GM23248 (cell line): Measurements from ENCODE around the gene ANKRD28. TPM values are rescaled to one million over a fixed set of nuclear protein-coding genes. Genes with fewer than 3 reads are reported as not detected.

Experiments
- DNase-seq: peaks from one replicate; pipeline ENCODE4 v3.0.0-alpha.2; 2015
- H2AFZ ChIP-seq: fragments of 200-600 bp; sonication (generic); 2 replicates; pipeline ENCODE4 v1.6.1; 2016; ENCODE audit warnings: antibody characterized with exemption
- H3F3A ChIP-seq: fragments of 200-600 bp; sonication (generic); 2 replicates; pipeline ENCODE4 v1.6.1; 2016; ENCODE audit warnings: mild to moderate bottlenecking, antibody characterized with exemption, mixed run types; ENCODE audit not compliant: insufficient read depth
- H3K27ac ChIP-seq: fragments of 200-600 bp; sonication (generic); 2 replicates; pipeline ENCODE4 v1.5.1; 2016; ENCODE audit warnings: mild to moderate bottlenecking
- H3K27me3 ChIP-seq: fragments of 200-600 bp; sonication (generic); replicated peaks from 2 replicates; pipeline ENCODE4 v1.6.1; 2016; ENCODE audit warnings: mild to moderate bottlenecking; ENCODE audit not compliant: insufficient read depth
- H3K36me3 ChIP-seq: fragments of 200-600 bp; sonication (generic); 2 replicates; pipeline ENCODE4 v1.6.1; 2016; ENCODE audit warnings: low read depth, mild to moderate bottlenecking
- H3K4me1 ChIP-seq: fragments of 200-600 bp; sonication (generic); 2 replicates; pipeline ENCODE4 v1.6.1; 2016; ENCODE audit warnings: mild to moderate bottlenecking; ENCODE audit not compliant: insufficient read depth
- H3K4me2 ChIP-seq: fragments of 200-600 bp; sonication (generic); one replicate; pipeline ENCODE4 v1.6.1; 2016; ENCODE audit warnings: mild to moderate bottlenecking; ENCODE audit not compliant: unreplicated experiment
- H3K4me3 ChIP-seq: fragments of 200-600 bp; sonication (generic); 2 replicates; pipeline ENCODE4 v1.5.1; 2016; ENCODE audit warnings: mild to moderate bottlenecking
- H3K79me2 ChIP-seq: fragments of 200-600 bp; sonication (generic); 2 replicates; pipeline ENCODE4 v1.6.1; 2016; ENCODE audit warnings: mild to moderate bottlenecking; ENCODE audit not compliant: insufficient read depth
- H3K9ac ChIP-seq: fragments of 200-600 bp; sonication (generic); 2 replicates; pipeline ENCODE4 v1.6.1; 2016; ENCODE audit warnings: mild to moderate bottlenecking
- H3K9me2 ChIP-seq: fragments of 200-600 bp; sonication (generic); 2 replicates; pipeline ENCODE4 v1.6.1; 2016; ENCODE audit warnings: mixed run types, mild to moderate bottlenecking, moderate library complexity; ENCODE audit not compliant: insufficient read depth
- H3K9me3 ChIP-seq: fragments of 200-600 bp; sonication (generic); one replicate; pipeline ENCODE4 v1.6.1; 2017; ENCODE audit warnings: low read depth
- H4K20me1 ChIP-seq: fragments of 200-600 bp; sonication (generic); 2 replicates; pipeline ENCODE4 v1.6.0; 2016; ENCODE audit not compliant: insufficient read depth
- EZH2 ChIP-seq: fragments of 200-600 bp; sonication (generic); IDR thresholded peaks from 2 replicates; pipeline ENCODE4 v1.6.1; 2018; ENCODE audit warnings: antibody characterized with exemption, mild to moderate bottlenecking; ENCODE audit not compliant: insufficient read depth, poor library complexity, severe bottlenecking
- EZH2phosphoT487 ChIP-seq: fragments of 200-600 bp; sonication (generic); IDR thresholded peaks from 2 replicates; pipeline ENCODE4 v1.6.1; 2018; ENCODE audit warnings: antibody characterized with exemption, moderate library complexity, mild to moderate bottlenecking, low read depth; ENCODE audit not compliant: insufficient read depth
- WGBS, 2 experiments: methylation state at CpG; one replicate each; pipeline ENCODE4 v1.1.6; 2015 to 2017; ENCODE audit warnings: low lambda C conversion rate in 2 of 2, low coverage in 1 of 2; ENCODE audit errors: missing lambda C conversion rate in 2 of 2; 5-methylcytosine and 5-hydroxymethylcytosine counted together
- in situ Hi-C: fragments of 300-500 bp; cut with MboI; formaldehyde crosslinking; loops from 2 replicates; pipeline ENCODE4 v1.15.0; 2020
- polyA plus RNA-seq: library from polyadenylated mRNA; unstranded; fragments of >200 nt; fragmentation: Nextera tagmentation; extraction: Ambion mirVana; gene quantifications from 2 replicates; pipeline ENCODE4 v1.2.1, GENCODE V29; 2016
- total RNA-seq: library from RNA; depleted of rRNA; stranded (reverse); fragments of >200 nt; shearing (Covaris generic); gene quantifications from 2 replicates; pipeline ENCODE4 v1.2.3, GENCODE V29; 2014

ANKRD28 gene
- total and polyA plus RNA-seq, 2 experiments from 2014 or later: 23.1 to 55.6 TPM

- WGBS, 2 experiments: 1 to 2% methylated on average over 2 of the region's 2 CpGs
- in situ Hi-C loops: no loop called here
Measured at GRCh38 chr3:15796331-15796730, 1.4 kb downstream of the ANKRD28 start.

GRCh38 chr3:15795651-15796308 is 2.0 kb downstream of the ANKRD28 start:
- H3K27ac ChIP-seq: peak overlapping the region; percentile 99
- peak; percentile 86 for DNase-seq
- peaks cover 40% of the 10 kb centered on the region for H3K4me1 ChIP-seq
- no peaks in the 10 kb centered on the region for H3K9me2 ChIP-seq
- H3K79me2 ChIP-seq: peaks cover 86% of the 10 kb centered on the region
- peaks cover 25% of the 10 kb centered on the region for H3K36me3 ChIP-seq
- no peaks in the 10 kb centered on the region for H3K27me3 ChIP-seq
- peaks cover 42% of the 10 kb centered on the region for H3F3A ChIP-seq
- TF ChIP-seq EZH2 (no peak), EZH2phosphoT487 (no peak)
- in situ Hi-C loops: no loop called here
- H3K9me3 ChIP-seq: no peaks in the 10 kb centered on the region
- no peak overlapping the region for H2AFZ ChIP-seq
- WGBS, 2 experiments: 1 to 3% methylated on average over 4 of the region's 4 CpGs
- peak overlapping the region; percentile 100 for H3K9ac ChIP-seq
- peak overlapping the region; percentile 99 for H3K4me2 ChIP-seq
- peak overlapping the region; percentile 95 for H3K4me3 ChIP-seq
- no peaks in the 10 kb centered on the region for H4K20me1 ChIP-seq

More at GRCh38 chr3:15796331-15796730, 1.4 kb downstream of the ANKRD28 start:
- peaks cover 42% of the 10 kb centered on the region for H3F3A ChIP-seq
- peaks cover 41% of the 10 kb centered on the region for H3K4me1 ChIP-seq
- DNase-seq: no peak
- H3K9me2 ChIP-seq: no peaks in the 10 kb centered on the region
- peak overlapping the region; percentile 99 for H3K27ac ChIP-seq
- no peaks in the 10 kb centered on the region for H3K27me3 ChIP-seq
- no peaks in the 10 kb centered on the region for H3K9me3 ChIP-seq
- H3K4me3 ChIP-seq: peak overlapping the region; percentile 95
- TF ChIP-seq EZH2 (no peak), EZH2phosphoT487 (no peak)
- H4K20me1 ChIP-seq: no peaks in the 10 kb centered on the region
- peaks cover 23% of the 10 kb centered on the region for H3K36me3 ChIP-seq
- peak overlapping the region; percentile 99 for H3K4me2 ChIP-seq
- H2AFZ ChIP-seq: no peak overlapping the region
- peak overlapping the region; percentile 100 for H3K9ac ChIP-seq
- peaks cover 85% of the 10 kb centered on the region for H3K79me2 ChIP-seq

GRCh38 chr3:15794842-15795650 is 2.7 kb downstream of the ANKRD28 start:
- peaks cover 33% of the 10 kb centered on the region for H3K4me1 ChIP-seq
- no peak overlapping the region for H2AFZ ChIP-seq
- H3K36me3 ChIP-seq: peaks cover 32% of the 10 kb centered on the region
- H3K4me3 ChIP-seq: peak overlapping the region; percentile 95
- no peaks in the 10 kb centered on the region for H3K9me3 ChIP-seq
- no peaks in the 10 kb centered on the region for H3K9me2 ChIP-seq
- no peaks in the 10 kb centered on the region for H4K20me1 ChIP-seq
- no peaks in the 10 kb centered on the region for H3K27me3 ChIP-seq
- peaks cover 88% of the 10 kb centered on the region for H3K79me2 ChIP-seq
- peaks cover 42% of the 10 kb centered on the region for H3F3A ChIP-seq
- peak overlapping the region; percentile 100 for H3K9ac ChIP-seq
- TF ChIP-seq EZH2 (no peak), EZH2phosphoT487 (no peak)
- peak overlapping the region; percentile 99 for H3K27ac ChIP-seq
- WGBS, 2 experiments: 0% methylated on average over 2 of the region's 2 CpGs
- DNase-seq: peak; percentile 64
- peak overlapping the region; percentile 99 for H3K4me2 ChIP-seq
- in situ Hi-C loops: no loop called here

GRCh38 chr3:15794303-15794771 is 3.4 kb downstream of the ANKRD28 start:
- in situ Hi-C loops: no loop called here
- H3K4me3 ChIP-seq: peak overlapping the region; percentile 95
- H3K27me3 ChIP-seq: no peaks in the 10 kb centered on the region
- H3K4me2 ChIP-seq: peak overlapping the region; percentile 99
- peaks cover 42% of the 10 kb centered on the region for H3F3A ChIP-seq
- WGBS, 2 experiments: 1 to 2% methylated on average over 3 of the region's 3 CpGs
- no peak for TF ChIP-seq EZH2
- TF ChIP-seq EZH2phosphoT487: no peak
- peaks cover 33% of the 10 kb centered on the region for H3K36me3 ChIP-seq
- peak; percentile 84 for DNase-seq
- no peak overlapping the region for H2AFZ ChIP-seq
- peaks cover 26% of the 10 kb centered on the region for H3K4me1 ChIP-seq
- peak overlapping the region; percentile 99 for H3K27ac ChIP-seq
- no peaks in the 10 kb centered on the region for H3K9me3 ChIP-seq
- peaks cover 88% of the 10 kb centered on the region for H3K79me2 ChIP-seq
- peak overlapping the region; percentile 100 for H3K9ac ChIP-seq
- no peaks in the 10 kb centered on the region for H3K9me2 ChIP-seq
- no peaks in the 10 kb centered on the region for H4K20me1 ChIP-seq
